ENCODE measurements around the gene LRRC75A.
A peak's percentile ranks its signal among the peaks of the same experiment; 100 is the strongest.

Gene LRRC75A

DNA sequence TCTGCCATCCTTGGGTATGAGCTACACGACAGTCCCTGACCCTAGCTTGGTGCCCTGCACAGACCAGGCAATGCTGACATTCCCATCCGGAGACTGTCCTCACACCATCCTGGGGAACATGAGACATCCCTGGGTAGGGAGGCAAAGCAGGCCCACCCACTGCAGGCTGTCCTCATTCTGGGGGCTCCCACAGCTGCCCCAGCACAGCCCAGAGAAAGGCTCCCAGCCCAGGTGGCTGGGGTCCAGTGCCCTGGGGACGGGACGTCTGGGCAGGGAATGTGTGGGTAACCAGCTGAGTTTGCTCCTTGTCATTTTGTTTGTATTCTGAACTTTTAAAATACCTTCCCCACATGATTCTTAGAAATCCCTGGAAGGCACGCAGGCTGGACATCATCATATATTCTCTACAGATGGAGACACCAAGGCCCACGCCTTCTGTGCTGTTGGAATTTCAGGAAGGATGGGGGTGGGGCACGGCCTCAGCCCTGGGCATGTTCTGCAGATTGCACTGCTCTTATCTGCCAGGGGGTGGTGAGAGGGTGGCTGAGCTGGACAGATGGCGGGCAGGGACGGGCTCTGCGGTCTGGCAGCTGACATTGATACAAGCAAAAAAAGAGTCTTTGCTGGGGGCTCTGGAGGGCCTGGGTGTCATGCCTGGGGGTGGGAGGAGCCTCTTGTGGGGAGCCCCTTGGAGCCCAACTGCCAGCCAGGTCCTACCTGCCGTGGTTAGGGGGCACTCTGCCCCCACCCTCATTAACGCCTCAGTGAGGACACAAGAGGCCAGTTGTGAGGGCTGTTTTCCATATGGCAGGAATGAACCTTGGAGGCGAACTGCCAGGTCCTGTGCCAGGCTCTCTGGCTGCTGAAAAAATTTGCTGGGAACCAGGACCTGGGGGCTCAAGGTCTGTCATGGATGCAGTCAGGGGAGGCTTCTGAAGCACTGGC is 28.4 kb downstream of the LRRC75A start:
- DNase-seq (ENCODE audit: low read depth): no peak
- H3K4me3 ChIP-seq (ENCODE audit: control insufficient read depth, low read depth, low read length): no peak overlapping the region
- TF ChIP-seq, protein P1, sequence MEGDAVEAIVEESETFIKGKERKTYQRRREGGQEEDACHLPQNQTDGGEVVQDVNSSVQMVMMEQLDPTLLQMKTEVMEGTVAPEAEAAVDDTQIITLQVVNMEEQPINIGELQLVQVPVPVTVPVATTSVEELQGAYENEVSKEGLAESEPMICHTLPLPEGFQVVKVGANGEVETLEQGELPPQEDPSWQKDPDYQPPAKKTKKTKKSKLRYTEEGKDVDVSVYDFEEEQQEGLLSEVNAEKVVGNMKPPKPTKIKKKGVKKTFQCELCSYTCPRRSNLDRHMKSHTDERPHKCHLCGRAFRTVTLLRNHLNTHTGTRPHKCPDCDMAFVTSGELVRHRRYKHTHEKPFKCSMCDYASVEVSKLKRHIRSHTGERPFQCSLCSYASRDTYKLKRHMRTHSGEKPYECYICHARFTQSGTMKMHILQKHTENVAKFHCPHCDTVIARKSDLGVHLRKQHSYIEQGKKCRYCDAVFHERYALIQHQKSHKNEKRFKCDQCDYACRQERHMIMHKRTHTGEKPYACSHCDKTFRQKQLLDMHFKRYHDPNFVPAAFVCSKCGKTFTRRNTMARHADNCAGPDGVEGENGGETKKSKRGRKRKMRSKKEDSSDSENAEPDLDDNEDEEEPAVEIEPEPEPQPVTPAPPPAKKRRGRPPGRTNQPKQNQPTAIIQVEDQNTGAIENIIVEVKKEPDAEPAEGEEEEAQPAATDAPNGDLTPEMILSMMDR (IDR thresholded peaks at IDR 0.05; ENCODE audit: control insufficient read depth, insufficient read depth, low read depth, low read length, missing control alignments): peak; percentile 33

- DNase-seq (ENCODE audit: low read depth): no peak
- TF ChIP-seq, protein P1 (IDR thresholded peaks at IDR 0.05; ENCODE audit: control insufficient read depth, insufficient read depth, low read depth, low read length, missing control alignments): no peak
- H3K4me3 ChIP-seq (ENCODE audit: control insufficient read depth, low read depth, low read length): no peak overlapping the region
Observed at GRCh38 chr17:16462070-16462864, 29.7 kb downstream of the LRRC75A start.

GRCh38 chr17:16461606-16461866 is 30.5 kb downstream of the LRRC75A start:
- H3K4me3 ChIP-seq (ENCODE audit: control insufficient read depth, low read depth, low read length): no peak overlapping the region
- no peak for DNase-seq (ENCODE audit: low read depth)
- TF ChIP-seq, protein P1 (IDR thresholded peaks at IDR 0.05; ENCODE audit: control insufficient read depth, insufficient read depth, low read depth, low read length, missing control alignments): no peak

- no peak overlapping the region for H3K4me3 ChIP-seq (ENCODE audit: control insufficient read depth, low read depth, low read length)
- DNase-seq (ENCODE audit: low read depth): no peak
- TF ChIP-seq, protein P1 (IDR thresholded peaks at IDR 0.05; ENCODE audit: control insufficient read depth, insufficient read depth, low read depth, low read length, missing control alignments): no peak
Observed at GRCh38 chr17:16460796-16461605, 31.0 kb downstream of the LRRC75A start.

GRCh38 chr17:16459855-16460550 is 32.0 kb downstream of the LRRC75A start:
- no peak for DNase-seq (ENCODE audit: low read depth)
- H3K4me3 ChIP-seq (ENCODE audit: control insufficient read depth, low read depth, low read length): no peak overlapping the region
- TF ChIP-seq, protein P1 (IDR thresholded peaks at IDR 0.05; ENCODE audit: control insufficient read depth, insufficient read depth, low read depth, low read length, missing control alignments): no peak

- TF ChIP-seq, protein P1 (IDR thresholded peaks at IDR 0.05; ENCODE audit: control insufficient read depth, insufficient read depth, low read depth, low read length, missing control alignments): no peak
- no peak overlapping the region for H3K4me3 ChIP-seq (ENCODE audit: control insufficient read depth, low read depth, low read length)
- no peak for DNase-seq (ENCODE audit: low read depth)
Observed at GRCh38 chr17:16459271-16459670, 32.7 kb downstream of the LRRC75A start.
